HepG2 (cell line): ENCODE results near the gene HSPA1L. TPM values are rescaled to one million over a fixed set of nuclear protein-coding genes. Genes with fewer than 3 reads are reported as not detected.

ENCODE experiments used
- HNF1A ChIP-seq, 2 experiments: sonication (generic) in 1 of 2; formaldehyde crosslinking in 1 of 2; IDR thresholded peaks; 2 replicates each; pipeline versions ENCODE4 v1.4.0 to v1.6.1; 2016 to 2020; ENCODE audit warnings: borderline replicate concordance in 1 of 2, low read depth in 1 of 2, mild to moderate bottlenecking in 1 of 2, missing genetic modification reagents in 1 of 2
- MTF1 ChIP-seq: sonication (generic); formaldehyde crosslinking; IDR thresholded peaks from 2 replicates; pipeline ENCODE4 v1.5.0; 2020; ENCODE audit warnings: missing genetic modification reagents
- MXD4 ChIP-seq: IDR thresholded peaks from 2 replicates; pipeline ENCODE4 v1.6.1; 2016; ENCODE audit warnings: mild to moderate bottlenecking, missing biosample characterization, missing genetic modification reagents
- USF2 ChIP-seq, 2 experiments: sonication (generic) in 1 of 2; formaldehyde crosslinking in 1 of 2; IDR thresholded peaks; 2 replicates each; pipeline versions ENCODE4 v1.5.1 to v1.6.1; 2011 to 2020; ENCODE audit warnings: borderline replicate concordance in 1 of 2, low read depth in 1 of 2, low read length in 1 of 2, mild to moderate bottlenecking in 1 of 2, missing genetic modification reagents in 1 of 2, moderate library complexity in 1 of 2
- ZBTB1 ChIP-seq: sonication (generic); formaldehyde crosslinking; IDR thresholded peaks from 2 replicates; pipeline ENCODE4 v1.4.0; 2020; ENCODE audit warnings: missing genetic modification reagents, borderline replicate concordance
- ZHX2 ChIP-seq, 2 experiments: sonication (generic) in 1 of 2; formaldehyde crosslinking in 1 of 2; IDR thresholded peaks; 2 replicates each; pipeline versions ENCODE4 v1.6.1 to v1.9.0; 2014 to 2022; ENCODE audit warnings: antibody characterized with exemption in 1 of 2, borderline replicate concordance in 1 of 2, inconsistent platforms in 1 of 2, low read depth in 1 of 2, missing genetic modification reagents in 1 of 2
- ZNF205 ChIP-seq: IDR thresholded peaks from 2 replicates; pipeline ENCODE4 v1.6.1; 2018; ENCODE audit warnings: missing biosample characterization, missing genetic modification reagents
- ZNF451 ChIP-seq: sonication (generic); formaldehyde crosslinking; IDR thresholded peaks from 2 replicates; pipeline ENCODE4 v1.5.0; 2020; ENCODE audit warnings: mild to moderate bottlenecking, missing genetic modification reagents
- polyA plus RNA-seq, 8 experiments: library from polyadenylated mRNA; depleted of rRNA in 3 of 8; stranded (reverse) in 7 of 8; unstranded in 1 of 8; fragments of >200 nt; fragmentation: Illumina TruSeq in 4 of 8; extraction: Trizol in 4 of 8; gene quantifications; 2 replicates each; pipeline versions ENCODE4 v1.2.1 to v1.2.3, GENCODE V29; 2011 to 2016; ENCODE audit warnings: low read depth in 4 of 8, missing spikeins in 1 of 8, mixed read lengths in 1 of 8; ENCODE audit not compliant: insufficient read depth in 1 of 8
- total RNA-seq, 5 experiments: library from RNA; depleted of rRNA; stranded (reverse); fragments of >200 nt; fragmentation: Illumina TruSeq; extraction: Trizol; gene quantifications; 2 replicates each; pipeline ENCODE4 v1.2.3, GENCODE V29; 2016; ENCODE audit warnings: low read depth in 1 of 5

The HSPA1L gene
- total and polyA plus RNA-seq, 2 of the 13 experiments (the other 11 are each of a cell fraction or from before 2014, with no cell fraction given) = 0.55 to 1.0 TPM

GRCh38 chr6:31806470-31807272, 8.4 kb downstream of the HSPA1L start, which contains the start of gene LSM2 (continued):
- TF ChIP-seq HNF1A (IDR thresholded peaks at IDR 0.05; ENCODE audit: low read depth) = no peak
- TF ChIP-seq HNF1A (CRISPR knock-in tag; IDR thresholded peaks at IDR 0.05; ENCODE audit: borderline replicate concordance) = peak; percentile 85; the same call in 1 of the 2 replicates
- TF ChIP-seq ZNF451 (CRISPR knock-in tag) = peak; percentile 84; the same call in 1 of the 2 replicates
- no peak for TF ChIP-seq USF2 (IDR thresholded peaks at IDR 0.05; ENCODE audit: low read depth, low read length)
- TF ChIP-seq USF2 (CRISPR knock-in tag; IDR thresholded peaks at IDR 0.05; ENCODE audit: borderline replicate concordance) = no peak
- peak; percentile 96 for TF ChIP-seq MXD4 (CRISPR knock-in tag)
- no peak for TF ChIP-seq ZBTB1 (CRISPR knock-in tag)
- TF ChIP-seq ZHX2 (IDR thresholded peaks at IDR 0.05; ENCODE audit: low read depth) = peak; percentile 83
- TF ChIP-seq ZHX2 (CRISPR knock-in tag; IDR thresholded peaks at IDR 0.05; ENCODE audit: borderline replicate concordance) = peak; percentile 64; the same call in 1 of the 2 replicates
- no peak for TF ChIP-seq MTF1 (CRISPR knock-in tag)
- TF ChIP-seq ZNF205 (CRISPR knock-in tag) = peak; percentile 58; the same call in 1 of the 2 replicates
